CD4-positive, alpha-beta T cell treated with Interleukin-15 for 1 hour (primary cell): Measurements from ENCODE around the gene NES.

Source experiments
- DNase-seq: peaks from one replicate; pipeline ENCODE4 v3.0.0-alpha.2; 2020

Gene NES

GRCh38 chr1:156704166-156704711 is 27.0 kb upstream of the NES start:
- no peak for DNase-seq

DNA sequence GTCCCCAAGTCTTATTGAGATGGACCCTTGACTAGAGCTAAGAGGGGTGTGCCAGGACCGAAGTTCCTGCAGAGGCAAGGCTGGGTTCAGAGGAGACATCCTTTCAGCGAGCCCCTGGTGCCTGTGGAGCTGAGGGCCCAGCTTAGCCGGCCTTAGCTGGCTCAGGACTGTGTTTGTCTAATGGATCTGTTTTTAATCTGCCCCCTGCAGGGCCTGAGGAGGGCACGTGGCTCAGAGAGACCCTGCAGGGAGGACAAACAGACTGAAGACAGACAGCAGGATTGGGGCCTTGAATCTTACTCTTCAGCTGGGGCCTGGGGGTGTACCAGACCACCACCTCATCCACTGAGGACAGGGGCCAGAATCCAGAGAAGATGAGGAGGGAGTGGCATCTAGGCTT is 26.5 kb upstream of the NES start:
- DNase-seq = no peak

DNA sequence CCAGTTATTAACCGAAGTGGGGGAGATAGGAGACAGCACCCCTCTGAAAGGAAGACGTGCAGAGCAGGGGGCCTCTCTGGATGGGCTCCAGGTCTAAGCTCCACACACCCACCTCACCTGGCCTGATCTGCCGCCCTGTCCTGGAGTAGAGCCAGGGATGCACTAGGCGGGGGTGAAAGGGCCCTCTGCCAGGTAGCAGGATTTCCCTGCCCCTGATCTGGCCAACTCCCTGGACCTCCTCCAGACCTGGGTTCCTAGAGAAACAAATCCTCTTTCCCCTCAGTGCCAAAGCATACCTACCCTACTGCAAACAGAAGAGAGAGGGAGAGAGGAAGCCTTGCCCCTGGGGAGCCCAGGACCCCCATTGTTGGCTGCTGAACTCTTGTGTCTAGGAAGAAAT is 26.1 kb upstream of the NES start:
- no peak for DNase-seq

- no peak for DNase-seq
These were observed 23.7 kb upstream of the NES start for GRCh38 chr1:156700736-156701531.

GRCh38 chr1:156698995-156699394 is 21.8 kb upstream of the NES start:
- no peak for DNase-seq

- no peak for DNase-seq
These were observed 20.3 kb upstream of the NES start for GRCh38 chr1:156697481-156697880.

GRCh38 chr1:156696755-156697154 is 19.5 kb upstream of the NES start:
- DNase-seq = no peak

DNA sequence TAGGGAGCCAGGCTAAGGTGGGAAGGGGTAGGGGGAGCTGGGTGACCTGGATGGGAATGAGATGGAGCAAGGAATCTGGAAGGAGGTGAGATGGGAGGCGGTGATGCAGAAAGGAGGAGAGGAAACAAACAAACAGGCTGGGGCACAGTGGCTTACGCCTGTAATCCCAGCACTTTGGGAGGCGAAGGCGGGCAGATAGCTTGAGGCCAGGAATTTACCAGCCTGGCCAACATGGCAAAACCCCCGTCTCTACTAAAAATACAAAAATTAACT is 17.4 kb upstream of the NES start:
- no peak for DNase-seq

DNA sequence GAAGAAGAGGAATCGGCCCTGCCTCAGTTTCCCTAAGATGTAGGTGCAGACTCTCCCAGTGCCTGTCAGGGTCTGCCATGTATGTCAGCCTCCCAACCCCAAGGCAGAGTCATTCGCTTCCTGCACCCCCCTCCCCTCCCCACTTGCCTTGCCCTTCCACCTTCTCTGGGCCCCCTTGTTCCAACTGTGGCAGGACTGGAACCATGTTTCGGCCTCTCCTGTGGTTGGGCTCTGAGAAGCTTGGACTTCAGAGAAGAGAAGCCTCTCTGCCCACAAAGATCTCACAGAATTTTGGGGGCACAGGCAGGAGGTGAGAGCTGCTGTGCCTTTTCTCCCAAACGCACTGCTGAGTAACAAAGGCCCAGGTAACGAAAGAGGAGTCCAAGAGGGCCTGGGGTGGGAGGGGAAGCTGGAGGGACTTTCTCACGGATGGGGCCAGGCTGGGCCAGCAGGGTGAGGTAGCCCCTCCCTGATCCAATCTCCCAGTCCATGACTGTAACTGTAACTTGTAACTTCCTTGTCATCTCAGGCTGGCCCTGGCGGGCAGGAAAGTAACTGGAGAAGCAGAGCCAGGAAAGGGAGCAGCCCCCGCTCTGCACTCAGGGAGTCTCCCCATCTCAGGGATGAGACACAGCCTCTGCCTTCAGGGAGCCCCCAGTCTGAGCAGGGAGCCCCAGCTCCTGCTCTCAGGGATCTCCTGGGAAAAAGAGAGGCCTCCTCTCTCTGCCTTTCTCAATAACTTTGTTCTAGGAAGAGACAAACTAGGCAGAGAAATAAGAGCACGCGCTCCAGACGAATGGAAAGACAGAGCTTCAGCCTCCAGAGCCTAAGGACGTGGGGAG is 16.9 kb upstream of the NES start:
- no peak for DNase-seq

DNA sequence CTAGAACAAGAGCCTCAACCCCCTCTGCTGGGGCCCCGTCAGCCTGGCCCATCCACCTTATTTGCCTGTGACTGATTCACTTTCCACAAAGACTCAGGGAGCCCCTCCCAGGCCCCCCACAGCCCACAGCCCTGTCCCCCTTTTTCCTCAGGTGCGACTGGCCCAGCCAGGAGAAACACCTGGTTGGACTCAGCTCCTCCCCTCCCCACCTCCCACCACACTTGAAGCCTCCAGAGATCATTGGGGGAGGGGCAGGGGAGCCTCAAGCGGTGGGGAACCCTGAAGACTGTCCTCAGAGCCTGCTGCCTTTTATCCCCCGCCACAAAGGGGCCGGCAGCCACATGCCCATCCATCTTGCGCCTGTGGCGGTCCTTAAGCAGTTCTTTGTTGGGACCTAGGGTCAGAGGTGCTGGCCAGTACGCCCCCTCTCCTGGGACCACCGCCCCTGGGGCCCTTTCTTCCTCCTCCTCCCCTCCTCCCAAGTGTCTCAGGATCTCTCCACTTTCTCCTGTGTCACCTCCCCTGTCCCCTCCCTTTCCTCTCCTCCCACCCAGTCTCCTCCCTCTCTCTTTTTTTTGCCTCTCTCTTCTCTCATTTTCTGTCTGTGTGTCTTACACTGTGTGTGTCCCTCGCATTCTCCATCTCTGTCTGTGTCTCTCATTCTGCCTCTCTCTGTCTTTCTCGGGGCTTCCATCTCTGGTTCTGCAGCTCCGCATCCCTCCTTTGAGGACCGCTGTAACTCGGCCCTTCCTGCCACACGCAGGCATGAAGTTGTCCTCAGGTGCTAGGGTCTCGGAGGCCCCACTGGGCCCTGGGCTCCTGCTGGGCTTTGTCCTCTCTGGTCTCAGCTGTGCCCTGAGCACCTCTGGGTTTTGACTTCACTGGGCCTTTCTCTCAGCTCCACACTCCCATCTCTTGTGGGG is 16.0 kb upstream of the NES start:
- no peak for DNase-seq

- no peak for DNase-seq
These were observed 15.3 kb upstream of the NES start for GRCh38 chr1:156692441-156692924.

- no peak for DNase-seq
These were observed 14.6 kb upstream of the NES start for GRCh38 chr1:156691665-156692440.

GRCh38 chr1:156691191-156691590 is 14.0 kb upstream of the NES start:
- DNase-seq = no peak

GRCh38 chr1:156690675-156691036 is 13.4 kb upstream of the NES start:
- no peak for DNase-seq

DNA sequence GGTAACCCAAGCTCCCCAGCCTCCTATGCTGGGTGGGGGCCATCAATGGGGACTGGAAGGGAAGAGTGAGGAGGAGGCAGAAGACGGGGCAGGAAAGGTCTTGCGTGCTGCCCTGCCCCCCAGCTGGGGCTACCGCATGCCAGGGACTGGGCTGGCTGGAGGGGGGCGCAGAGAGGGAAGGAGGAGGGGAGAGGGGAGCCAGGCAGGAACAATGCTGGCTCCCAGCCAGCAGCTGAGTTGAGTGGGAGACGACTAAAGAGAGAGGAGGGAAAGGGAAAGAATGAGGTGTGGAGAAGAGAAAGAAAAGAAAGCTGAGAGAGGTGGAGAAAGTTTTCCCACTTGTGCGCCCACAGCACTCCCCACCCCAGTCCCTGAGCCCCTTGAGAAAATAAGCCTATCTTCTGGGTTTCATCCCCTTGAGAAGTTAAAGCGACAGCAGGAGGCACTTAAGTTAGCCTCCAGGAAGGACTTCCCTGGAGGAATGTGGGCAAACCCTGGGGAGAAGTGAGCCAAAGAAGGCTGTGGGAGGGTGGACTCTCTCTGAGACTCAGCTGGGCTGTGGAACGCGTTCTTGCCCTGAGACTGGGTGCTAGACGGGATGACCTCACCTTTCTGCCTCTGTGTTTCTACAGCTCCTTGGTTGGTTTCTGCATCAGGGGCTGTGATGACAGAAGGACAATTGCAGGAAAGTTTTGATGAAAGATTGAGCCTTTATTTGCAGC is 12.9 kb upstream of the NES start:
- DNase-seq = no peak

DNA sequence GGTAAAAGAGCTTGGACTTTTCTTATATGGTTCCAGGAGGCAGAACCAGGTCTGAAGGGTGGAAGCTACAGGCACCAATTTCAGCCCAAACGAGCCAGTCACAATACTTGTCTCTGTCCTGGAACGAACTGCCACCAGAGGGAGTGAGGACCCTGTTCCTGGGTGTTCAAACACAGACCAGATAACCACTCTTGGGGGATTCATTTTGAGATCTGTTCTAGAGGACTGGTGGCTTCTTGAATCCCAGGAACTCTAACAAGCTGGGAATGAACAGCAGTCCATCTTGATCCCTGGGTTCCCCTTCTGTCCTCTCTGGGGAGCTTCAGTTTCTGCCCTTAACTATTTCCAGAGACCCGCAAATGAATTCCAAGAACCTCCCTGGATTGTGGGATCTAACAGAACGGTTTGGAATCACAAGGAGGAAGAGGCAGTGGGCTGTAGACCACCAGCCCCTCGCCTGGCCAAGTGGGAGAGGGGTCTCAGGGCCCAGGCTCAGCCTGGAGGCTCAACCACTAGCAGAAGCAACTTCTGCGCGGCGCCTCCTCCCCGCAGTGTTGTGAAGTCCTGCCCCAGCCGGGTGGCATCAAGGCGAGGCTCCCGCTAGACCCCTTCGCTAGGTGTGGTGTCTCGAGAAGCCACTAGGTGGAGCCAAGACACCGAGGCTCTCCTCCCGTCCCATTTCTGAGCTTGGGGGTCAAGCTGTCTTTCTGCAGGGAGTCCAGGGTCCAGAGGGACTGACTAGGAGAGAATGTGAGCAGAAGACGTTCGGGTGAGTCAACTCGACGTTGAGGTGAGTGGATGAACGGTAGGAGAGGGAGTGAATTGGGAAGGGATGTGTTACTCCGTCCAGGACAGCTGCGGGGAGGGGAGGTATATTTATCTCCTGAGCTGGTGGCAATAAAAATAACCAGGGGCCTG is 12.1 kb upstream of the NES start:
- peak; percentile 77 for DNase-seq

DNA sequence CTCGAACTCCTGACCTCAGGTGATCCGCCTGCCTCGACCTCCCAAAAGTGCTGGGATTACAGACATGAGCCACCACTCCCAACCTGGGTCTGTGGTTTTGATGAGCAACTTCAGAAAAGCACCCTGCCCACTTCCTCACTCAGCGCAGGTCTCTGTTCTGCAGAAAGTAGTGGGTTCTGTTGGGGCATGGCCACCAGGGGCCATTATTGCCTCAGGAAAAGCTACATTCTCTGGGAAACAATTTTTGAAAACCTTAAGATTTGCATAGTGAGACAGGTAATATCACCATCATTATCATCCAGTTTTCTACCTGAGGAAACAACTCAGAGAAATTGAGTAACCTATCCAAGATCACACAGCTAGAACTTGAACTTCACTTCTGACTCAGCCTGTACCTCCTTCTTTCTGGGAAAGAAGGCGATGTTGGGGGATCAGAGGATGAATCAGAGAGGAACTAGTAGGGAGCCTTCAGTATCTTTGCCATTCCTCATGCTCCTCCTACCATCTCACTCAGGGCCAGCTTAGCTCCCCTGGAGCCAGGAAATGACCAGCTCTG is 7.1 kb upstream of the NES start:
- no peak for DNase-seq

DNA sequence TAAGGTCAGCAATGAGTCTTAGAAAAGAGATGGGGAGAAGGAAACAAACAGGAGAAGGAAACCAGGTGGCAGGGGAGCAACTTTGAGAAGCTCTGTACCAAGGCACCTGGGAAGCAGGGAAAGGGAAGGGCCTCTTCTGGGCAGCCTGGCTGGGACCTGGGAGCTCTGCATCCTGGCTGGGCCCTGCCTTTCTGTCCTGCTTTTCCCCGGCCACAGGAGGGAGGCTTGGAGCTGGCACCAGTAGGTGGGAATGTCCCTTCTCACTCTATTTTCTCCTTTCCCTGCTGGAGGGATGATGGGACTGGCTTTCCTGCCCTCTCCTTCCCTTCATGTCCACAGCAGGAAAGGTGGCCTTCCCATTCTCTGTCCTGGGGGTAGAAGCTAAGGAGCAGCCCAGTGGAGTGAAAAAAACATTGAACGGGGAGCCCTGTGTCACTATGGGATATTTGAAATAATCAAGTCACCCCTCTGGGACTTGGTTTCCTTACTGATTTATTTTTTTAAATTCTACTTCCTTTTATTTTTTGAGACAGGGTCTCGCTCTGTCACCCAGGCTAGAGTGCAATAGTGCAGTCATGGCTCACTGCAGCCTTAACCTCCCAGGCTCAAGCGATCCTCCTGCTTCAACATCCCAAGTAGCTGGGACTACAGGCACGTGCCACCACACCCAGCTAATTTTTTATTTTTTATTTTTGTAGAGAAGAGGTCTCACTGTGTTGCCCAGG is 5.1 kb upstream of the NES start:
- no peak for DNase-seq

DNA sequence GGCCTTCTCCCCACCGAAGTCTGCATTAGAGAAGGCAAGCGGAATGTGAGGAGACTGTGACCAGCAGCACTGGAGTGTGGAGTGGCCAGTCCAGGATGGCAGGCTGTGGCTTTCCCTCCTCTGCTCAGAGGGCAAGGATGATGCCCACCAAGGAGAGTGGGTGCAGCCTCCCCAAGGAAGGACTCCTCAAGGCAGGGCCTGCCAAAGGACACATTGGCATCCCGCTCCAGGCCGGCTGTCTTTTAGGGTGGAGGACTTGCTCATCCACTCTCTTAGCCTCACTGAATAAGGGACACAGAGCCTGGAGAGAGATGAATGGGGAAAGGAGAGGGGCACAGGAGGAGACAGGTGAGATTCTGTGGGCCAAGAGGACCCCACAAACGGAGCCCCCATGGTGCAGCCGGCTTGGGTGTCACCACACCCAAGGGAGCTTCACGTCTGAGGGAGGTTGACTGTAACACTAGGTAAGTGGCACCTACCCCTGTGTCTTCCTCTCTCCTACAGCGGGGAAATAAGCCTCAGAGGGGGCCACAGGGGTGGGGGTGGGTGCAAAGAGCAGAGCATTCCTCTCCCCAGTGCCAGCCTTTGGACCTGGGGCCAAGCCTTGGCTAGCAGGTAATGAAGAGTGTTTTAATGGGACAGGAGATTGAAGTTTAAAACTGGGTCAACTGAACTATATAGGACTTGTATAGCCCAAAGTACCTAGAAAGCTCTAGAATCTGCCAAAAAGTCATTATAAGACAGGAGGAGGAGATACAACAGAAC is 4.2 kb upstream of the NES start:
- no peak for DNase-seq
